CD8-positive, alpha-beta memory T cell (primary cell): ENCODE data around the gene STK40. TPM values are rescaled to one million over a fixed set of nuclear protein-coding genes. Genes with fewer than 3 reads are reported as not detected.

ENCODE experiments used
- CTCF ChIA-PET: fragments of 350-600 bp; sonication (Branson Sonifier 250); formaldehyde crosslinking; loops from one replicate; lab custom pipeline; 2021; ENCODE audit warnings: antibody characterized with exemption; lab: Charles Lee
- POLR2A ChIA-PET: fragments of 350-600 bp; sonication (Branson Sonifier 250); formaldehyde crosslinking; loops from one replicate; lab custom pipeline; 2021; ENCODE audit warnings: antibody characterized with exemption; lab: Charles Lee
- DNase-seq, 5 donors: peaks; one replicate each; pipeline versions ENCODE4 v3.0.0 to v3.0.0-alpha.2; 2020 to 2022; ENCODE audit warnings: mixed read lengths in 1 of 5
- H3K27ac ChIP-seq: one replicate; pipeline ENCODE4 v1.7.0; 2013; ENCODE audit warnings: low read depth, mild to moderate bottlenecking, low read length, moderate library complexity
- H3K27me3 ChIP-seq: 2 replicates; pipeline ENCODE4 v1.7.0; 2013; ENCODE audit warnings: low read length, mild to moderate bottlenecking; ENCODE audit not compliant: insufficient read depth, poor library complexity, severe bottlenecking
- H3K36me3 ChIP-seq: 2 replicates; pipeline ENCODE4 v1.7.0; 2013; ENCODE audit warnings: mild to moderate bottlenecking, low read length, moderate library complexity; ENCODE audit not compliant: insufficient read depth
- H3K4me1 ChIP-seq: 2 replicates; pipeline ENCODE4 v1.7.0; 2013; ENCODE audit warnings: mild to moderate bottlenecking, low read length, moderate library complexity; ENCODE audit not compliant: insufficient read depth
- H3K4me3 ChIP-seq: 2 replicates; pipeline ENCODE4 v1.7.0; 2013; ENCODE audit warnings: mild to moderate bottlenecking, low read length
- H3K9me3 ChIP-seq: 2 replicates; pipeline ENCODE4 v1.7.0; 2013; ENCODE audit warnings: mild to moderate bottlenecking, low read length
- H3K27ac Mint-ChIP-seq, 8 donors: one replicate each; pipeline ENCODE4 v1.8.0; 2020 to 2021; ENCODE audit warnings: mixed read lengths in 8 of 8, mild to moderate bottlenecking in 6 of 8, inconsistent platforms in 3 of 8, moderate library complexity in 3 of 8
- H3K27me3 Mint-ChIP-seq, 2 donors: one replicate each; pipeline ENCODE4 v1.8.0; 2020 to 2021; ENCODE audit warnings: mixed read lengths in 2 of 2, mild to moderate bottlenecking in 1 of 2, moderate library complexity in 1 of 2
- H3K36me3 Mint-ChIP-seq, 3 donors: one replicate each; pipeline ENCODE4 v1.8.0; 2020 to 2021; ENCODE audit warnings: mixed read lengths in 3 of 3, inconsistent platforms in 1 of 3, mild to moderate bottlenecking in 1 of 3
- H3K4me1 Mint-ChIP-seq, 3 donors: one replicate each; pipeline ENCODE4 v1.8.0; 2020 to 2021; ENCODE audit warnings: mixed read lengths in 3 of 3, inconsistent platforms in 1 of 3, mild to moderate bottlenecking in 1 of 3
- H3K4me3 Mint-ChIP-seq, 7 donors: one replicate each; pipeline ENCODE4 v1.8.0; 2020 to 2021; ENCODE audit warnings: mixed read lengths in 7 of 7, mild to moderate bottlenecking in 6 of 7, moderate library complexity in 4 of 7, inconsistent platforms in 2 of 7
- H3K9me3 Mint-ChIP-seq, 5 donors: one replicate each; pipeline ENCODE4 v1.8.0; 2020 to 2022; ENCODE audit warnings: mixed read lengths in 5 of 5, mild to moderate bottlenecking in 3 of 5, moderate library complexity in 2 of 5, inconsistent platforms in 1 of 5
- polyA plus RNA-seq: library from polyadenylated mRNA; unstranded; fragments of 300-500 nt; fragmentation: Illumina TruSeq; gene quantifications from one replicate; pipeline ENCODE4 v1.2.3, GENCODE V29; 2021
- total RNA-seq, 2 experiments: library from RNA; stranded (reverse); gene quantifications; one replicate each; pipeline ENCODE4 v1.2.3, GENCODE V29; 2021

The STK40 gene
- total and polyA plus RNA-seq, 3 experiments from 2014 or later, result 52.9 to 56.8 (median 53.7) TPM

DNA sequence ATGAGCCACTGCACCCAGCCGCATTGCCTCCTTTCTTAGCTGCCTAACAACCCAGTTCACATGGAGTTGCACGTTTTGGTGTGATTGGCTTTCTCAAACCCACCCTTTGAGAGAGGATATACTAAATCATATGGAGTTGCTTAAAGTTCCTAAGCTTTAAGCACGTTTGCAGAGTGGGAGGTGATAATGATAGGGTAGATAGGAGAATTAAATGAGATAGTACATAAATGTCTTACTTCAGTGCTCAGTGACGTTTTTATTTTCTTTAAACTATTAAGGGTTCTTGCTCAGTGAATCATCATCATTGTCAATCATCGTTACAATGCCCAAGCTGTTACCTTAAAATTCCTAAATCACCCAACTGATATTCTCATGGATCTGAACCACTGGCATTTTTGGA lies 82.5 kb downstream of the STK40 start:
- CTCF ChIA-PET, result interaction anchor here (1.0 kb wide), 1 partner anchor 18 kb away, joined by 4 read pairs; no protein-coding TSS in a partner anchor
- Histone ChIP-seq H3K9me3 (no peaks in the 10 kb centered on the region), H3K4me1 (peaks cover 14% of the 10 kb centered on the region), H3K27ac (no peak overlapping the region), H3K4me3 (no peak overlapping the region), H3K36me3 (peaks cover 39% of the 10 kb centered on the region), H3K27me3 (no peaks in the 10 kb centered on the region)
- Mint-ChIP-seq H3K9me3 (no peaks in the 10 kb centered on the region), H3K36me3 (peaks cover 0 to 64% (median 17%) of the 10 kb centered on the region in 3 donors), H3K4me1 (peaks cover 12 to 18% (median 17%) of the 10 kb centered on the region in 3 donors), H3K27me3 (no peaks in the 10 kb centered on the region), H3K4me3 (peak overlapping the region in 2 of 7 donors; percentile 33 to 63), H3K27ac (peak overlapping the region in 4 of 8 donors; percentile 2 to 74 (median 30))
- POLR2A ChIA-PET, result no interaction called here
- no peak for DNase-seq

DNA sequence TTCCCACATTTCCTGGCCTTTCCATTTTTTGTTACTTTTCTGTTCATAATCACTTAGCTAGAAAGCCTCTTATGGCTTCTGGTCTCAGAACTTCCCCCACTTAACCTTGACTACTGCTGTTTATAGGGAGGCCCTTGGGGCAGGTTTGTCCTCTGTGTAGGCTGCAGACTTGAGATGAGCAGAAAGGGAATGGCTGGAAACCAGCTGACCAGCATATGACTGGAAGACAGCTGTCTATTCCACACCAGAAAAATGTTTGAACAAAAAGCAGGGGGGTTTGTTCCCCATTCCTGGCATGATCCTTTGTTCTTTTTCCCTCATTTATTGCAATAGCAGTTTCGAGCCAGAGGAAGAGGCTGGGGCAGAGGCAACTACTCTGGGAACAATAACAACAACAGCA lies 84.5 kb downstream of the STK40 start:
- no peak for DNase-seq
- ChIA-PET CTCF (interaction anchor here (1.3 kb wide), 1 partner anchor 19 kb away, joined by 3 read pairs; no protein-coding TSS in a partner anchor), POLR2A (no interaction called here)
- Mint-ChIP-seq H3K4me3 (no peak overlapping the region), H3K27ac (peak overlapping the region in 2 of 8 donors; percentile 20 to 60), H3K36me3 (peaks cover 0 to 77% (median 19%) of the 10 kb centered on the region in 3 donors), H3K27me3 (no peaks in the 10 kb centered on the region), H3K9me3 (no peaks in the 10 kb centered on the region), H3K4me1 (peaks cover 7 to 8% (median 7%) of the 10 kb centered on the region in 3 donors)
- peaks cover 5% of the 10 kb centered on the region for H3K4me1 ChIP-seq
- H3K27ac ChIP-seq, result no peak overlapping the region
- H3K9me3 ChIP-seq, result no peaks in the 10 kb centered on the region
- no peak overlapping the region for H3K4me3 ChIP-seq
- peaks cover 48% of the 10 kb centered on the region for H3K36me3 ChIP-seq
- H3K27me3 ChIP-seq, result no peaks in the 10 kb centered on the region

DNA sequence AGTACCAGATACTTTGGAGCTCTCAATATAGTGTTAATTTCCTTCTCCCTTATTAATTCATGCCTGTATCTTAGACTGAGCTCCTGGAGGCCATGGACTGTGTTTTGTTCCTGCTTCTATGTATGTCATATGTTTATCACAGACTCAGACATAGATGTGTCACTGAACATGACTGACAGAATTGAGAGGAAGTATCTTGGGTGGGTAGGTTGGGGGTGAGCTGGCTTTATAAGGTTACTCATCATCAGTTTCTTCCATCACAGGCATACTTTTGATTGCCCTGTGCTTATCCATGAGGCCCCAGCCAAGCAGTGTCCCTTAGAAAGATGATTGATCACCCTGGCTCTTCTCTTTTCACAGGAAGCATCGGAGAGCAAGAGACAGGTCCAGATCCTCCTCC lies 85.2 kb downstream of the STK40 start:
- H3K36me3 ChIP-seq, result peaks cover 51% of the 10 kb centered on the region
- ChIA-PET CTCF (interaction anchor here (1.3 to 1.5 kb wide), 4 partner anchors 13 to 151 kb away, joined by 3 to 5 read pairs (median 4); partner anchors contain the start of gene TRAPPC3), POLR2A (no interaction called here)
- no peak overlapping the region for H3K27ac ChIP-seq
- Mint-ChIP-seq H3K4me1 (peaks cover 3 to 6% (median 5%) of the 10 kb centered on the region in 3 donors), H3K27ac (peak overlapping the region in 4 of 8 donors; percentile 38 to 63 (median 52)), H3K27me3 (no peaks in the 10 kb centered on the region), H3K9me3 (no peaks in the 10 kb centered on the region), H3K36me3 (peaks cover 0 to 83% (median 20%) of the 10 kb centered on the region in 3 donors), H3K4me3 (no peak overlapping the region)
- H3K9me3 ChIP-seq, result no peaks in the 10 kb centered on the region
- no peak for DNase-seq
- no peak overlapping the region for H3K4me3 ChIP-seq
- H3K27me3 ChIP-seq, result no peaks in the 10 kb centered on the region
- H3K4me1 ChIP-seq, result no peaks in the 10 kb centered on the region

DNA sequence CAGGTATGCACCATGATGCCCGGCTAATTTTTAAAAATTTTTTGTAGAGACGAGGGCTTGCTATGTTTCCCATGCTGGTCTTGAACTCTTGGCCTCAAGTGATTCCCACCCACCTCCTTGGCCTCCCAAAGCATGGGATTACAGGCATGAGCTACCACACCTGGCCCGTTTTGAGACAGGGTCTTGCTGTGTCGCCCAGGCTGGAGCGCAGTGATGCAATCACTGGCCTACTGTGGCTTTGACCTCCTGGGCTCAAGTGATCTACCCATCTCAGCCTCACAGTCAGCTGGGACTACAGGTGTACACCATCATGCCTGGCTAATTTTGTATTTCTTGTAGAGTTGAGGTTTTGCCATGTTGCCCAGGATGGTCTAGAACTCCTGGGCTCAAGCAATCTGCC lies 87.1 kb downstream of the STK40 start:
- no peaks in the 10 kb centered on the region for H3K9me3 Mint-ChIP-seq
- Histone ChIP-seq H3K27ac (no peak overlapping the region), H3K9me3 (no peaks in the 10 kb centered on the region), H3K36me3 (peaks cover 53% of the 10 kb centered on the region), H3K4me3 (no peak overlapping the region), H3K27me3 (no peaks in the 10 kb centered on the region), H3K4me1 (no peaks in the 10 kb centered on the region)
- H3K4me3 Mint-ChIP-seq, result no peak overlapping the region
- peaks cover 0 to 5% (median 0%) of the 10 kb centered on the region in 3 donors for H3K4me1 Mint-ChIP-seq
- H3K36me3 Mint-ChIP-seq, result peaks cover 0 to 86% (median 25%) of the 10 kb centered on the region in 3 donors
- DNase-seq, result no peak
- CTCF ChIA-PET, result interaction anchor here (1.2 to 1.6 kb wide), 2 partner anchors 13 to 15 kb away, joined by 4 read pairs; no protein-coding TSS in a partner anchor
- H3K27me3 Mint-ChIP-seq, result no peaks in the 10 kb centered on the region
- H3K27ac Mint-ChIP-seq, result no peak overlapping the region
- POLR2A ChIA-PET, result interaction anchor here (0.6 to 1.0 kb wide), 2 partner anchors 9 to 50 kb away, joined by 3 to 4 read pairs; no protein-coding TSS in a partner anchor

DNA sequence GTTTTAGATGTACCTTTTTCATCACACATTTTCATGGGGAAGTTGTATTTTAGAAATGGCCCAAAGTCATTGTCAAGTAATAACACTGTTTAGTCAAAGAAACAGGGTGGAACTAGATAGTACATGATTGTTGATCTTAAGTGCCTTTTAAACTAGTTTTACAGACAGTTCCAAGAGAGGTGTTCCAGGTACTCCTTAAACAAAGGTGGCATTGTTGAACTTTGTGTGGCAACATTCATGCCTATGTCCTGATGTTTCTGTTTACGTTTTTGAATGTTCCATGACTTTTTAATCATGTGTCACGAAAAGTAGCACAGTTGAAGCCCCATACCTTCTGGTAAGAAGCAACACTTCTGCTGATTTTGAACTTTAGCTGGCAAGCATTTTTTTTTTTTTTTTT lies 88.7 kb downstream of the STK40 start:
- peaks cover 0 to 84% (median 19%) of the 10 kb centered on the region in 3 donors for H3K36me3 Mint-ChIP-seq
- no peaks in the 10 kb centered on the region for H3K27me3 Mint-ChIP-seq
- ChIA-PET CTCF (interaction anchor here (1.0 to 1.4 kb wide), 2 partner anchors 109 to 148 kb away, joined by 3 read pairs; partner anchors contain the start of gene TRAPPC3), POLR2A (no interaction called here)
- no peak overlapping the region for H3K4me3 Mint-ChIP-seq
- Histone ChIP-seq H3K9me3 (no peaks in the 10 kb centered on the region), H3K4me1 (no peaks in the 10 kb centered on the region), H3K27me3 (no peaks in the 10 kb centered on the region), H3K27ac (no peak overlapping the region), H3K4me3 (no peak overlapping the region), H3K36me3 (peaks cover 55% of the 10 kb centered on the region)
- DNase-seq, result no peak
- no peaks in the 10 kb centered on the region for H3K9me3 Mint-ChIP-seq
- H3K27ac Mint-ChIP-seq, result peak overlapping the region in 3 of 8 donors; percentile 2 to 60 (median 56)
- peaks cover 0 to 5% (median 4%) of the 10 kb centered on the region in 3 donors for H3K4me1 Mint-ChIP-seq

DNA sequence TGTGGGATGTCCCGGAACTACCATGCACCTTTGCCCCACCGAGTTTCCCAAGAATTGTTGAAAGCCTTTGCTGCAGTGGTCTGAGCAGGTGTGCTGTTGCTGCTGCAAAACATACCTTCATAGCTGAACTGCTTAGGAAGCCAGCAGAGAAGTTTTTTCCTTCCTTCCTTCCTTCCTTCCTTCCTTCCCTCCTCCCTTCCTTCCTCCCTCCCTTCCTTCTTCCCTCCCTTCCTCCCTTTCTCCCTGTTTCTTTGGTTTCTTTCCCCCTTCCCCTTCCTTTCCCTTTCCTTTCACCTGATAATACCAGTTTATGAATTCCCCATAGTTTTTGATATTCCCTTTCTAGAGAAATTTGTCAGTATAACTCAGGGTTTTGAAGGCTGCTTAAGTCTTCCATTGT lies 90.3 kb downstream of the STK40 start:
- H3K36me3 Mint-ChIP-seq, result peaks cover 0 to 84% (median 11%) of the 10 kb centered on the region in 3 donors
- H3K27ac ChIP-seq, result no peak overlapping the region

More for the DNA sequence above, 90.3 kb downstream of the STK40 start:
- no peak overlapping the region for H3K4me3 ChIP-seq
- no peaks in the 10 kb centered on the region for H3K9me3 ChIP-seq
- H3K27me3 ChIP-seq, result no peaks in the 10 kb centered on the region
- H3K36me3 ChIP-seq, result peaks cover 54% of the 10 kb centered on the region
- ChIA-PET POLR2A (no interaction called here), CTCF (no interaction called here)
- Mint-ChIP-seq H3K4me3 (no peak overlapping the region), H3K9me3 (no peaks in the 10 kb centered on the region), H3K27ac (peak overlapping the region in 3 of 8 donors; percentile 21 to 66 (median 44)), H3K4me1 (peaks cover 0 to 5% (median 4%) of the 10 kb centered on the region in 3 donors), H3K27me3 (no peaks in the 10 kb centered on the region)
- H3K4me1 ChIP-seq, result no peaks in the 10 kb centered on the region
- no peak for DNase-seq

Other genes starting within 250 kb of the STK40 start
- 10 to 100 TPM; 61.7 to 63.1 TPM for gene TRAPPC3, start 236.4 kb downstream of the STK40 start, total RNA-seq
- gene TRAPPC3, start 236.4 kb downstream of the STK40 start, polyA plus RNA-seq, result 117 TPM
- gene MAP7D1, start 229.8 kb downstream of the STK40 start, total RNA-seq, result 100 to 1,000 TPM; 183 to 185 TPM
- gene MAP7D1, start 229.8 kb downstream of the STK40 start, polyA plus RNA-seq, result 55.4 TPM
- 100 to 1,000 TPM; 167 to 168 TPM for gene THRAP3, start 161.5 kb downstream of the STK40 start, total RNA-seq
- 100 TPM for gene THRAP3, start 161.5 kb downstream of the STK40 start, polyA plus RNA-seq
- gene SH3D21, start 79.6 kb downstream of the STK40 start, total RNA-seq, result 1 to 10 TPM; 2.5 to 2.6 TPM
- not detected for gene SH3D21, start 79.6 kb downstream of the STK40 start, polyA plus RNA-seq
- 10 to 100 TPM; 13.6 to 16.3 TPM for gene EVA1B, start 62.3 kb downstream of the STK40 start, total RNA-seq
- 8.1 TPM for gene EVA1B, start 62.3 kb downstream of the STK40 start, polyA plus RNA-seq
- 10 to 100 TPM; 75.3 to 81.4 TPM for gene LSM10, start 12.0 kb upstream of the STK40 start, total RNA-seq
- 146 TPM for gene LSM10, start 12.0 kb upstream of the STK40 start, polyA plus RNA-seq
- 1 to 10 TPM; 2.0 to 2.7 TPM for gene OSCP1, start 64.5 kb upstream of the STK40 start, total RNA-seq
- gene OSCP1, start 64.5 kb upstream of the STK40 start, polyA plus RNA-seq, result not detected
- gene MRPS15, start 78.5 kb upstream of the STK40 start, total RNA-seq, result 100 to 1,000 TPM; 134 to 143 TPM
- 76.5 TPM for gene MRPS15, start 78.5 kb upstream of the STK40 start, polyA plus RNA-seq
- gene CSF3R, start 97.0 kb upstream of the STK40 start, total RNA-seq, result under 1 TPM; 0.11 to 0.40 TPM
- gene CSF3R, start 97.0 kb upstream of the STK40 start, polyA plus RNA-seq, result not detected